ENCODE results near the gene XRCC4.
"Not testable (repeated sequence)": the region's sequence is repeated elsewhere in the genome, so short reads cannot be mapped to it uniquely, and the experiment has no call there.

XRCC4 gene

DNA sequence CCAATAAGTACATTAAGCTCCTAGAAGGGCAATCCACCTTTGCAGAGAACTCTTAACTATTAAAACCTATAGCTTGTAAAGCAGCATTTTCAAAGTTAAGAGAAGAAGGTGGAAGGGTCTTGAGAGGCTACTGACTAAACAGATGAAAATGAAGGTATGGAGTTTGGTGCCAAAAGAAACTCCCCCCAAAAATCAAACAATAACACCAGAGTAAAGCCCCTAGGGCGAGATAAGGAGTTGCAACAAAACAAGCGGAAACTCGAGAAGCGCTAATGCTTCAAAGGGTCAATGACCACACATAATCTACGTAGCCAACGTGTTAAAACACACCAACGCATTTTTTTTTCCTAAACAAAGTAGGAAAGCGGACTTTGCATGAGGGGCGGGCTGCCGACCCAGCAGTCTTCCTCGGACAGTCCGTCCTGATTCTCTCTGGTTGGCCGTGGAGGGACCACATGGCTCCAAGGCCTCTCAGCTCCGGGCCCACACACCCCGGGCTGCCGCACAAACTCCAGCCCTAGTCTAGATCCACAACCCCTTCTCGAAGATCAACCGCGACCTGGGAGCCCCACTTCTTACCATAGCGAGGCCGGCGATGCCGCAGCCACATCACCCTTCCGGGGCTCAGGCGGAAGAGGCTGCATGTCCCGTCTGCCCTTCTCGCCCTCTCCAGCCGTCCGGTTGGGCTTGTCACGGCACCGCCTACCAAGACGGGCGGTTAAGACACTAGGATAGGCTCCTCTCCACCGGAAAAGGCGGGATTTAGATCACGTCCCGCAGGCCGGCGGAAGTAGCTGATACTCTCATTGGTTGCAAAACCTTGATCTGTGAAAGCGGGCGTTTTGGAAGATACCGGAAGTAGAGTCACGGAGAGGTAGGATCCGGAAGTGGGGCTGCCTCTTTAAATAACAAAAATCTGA, at the start of gene XRCC4, which contains the start of gene TMEM167A:
Gene XRCC4, plus strand, starts transcription at position 806 of the 920 bp plus-strand sequence. CDS start 27,373 bp downstream, outside the sequence.
Gene TMEM167A, minus strand, starts transcription at position 653 of the 920 bp plus-strand sequence. Its CDS starts 71 bp downstream, at position 582.
- DNase-seq (ENCODE audit: insufficient read length, low spot score) (peak; percentile 91), FAIRE-seq (peak; percentile 85)

DNA sequence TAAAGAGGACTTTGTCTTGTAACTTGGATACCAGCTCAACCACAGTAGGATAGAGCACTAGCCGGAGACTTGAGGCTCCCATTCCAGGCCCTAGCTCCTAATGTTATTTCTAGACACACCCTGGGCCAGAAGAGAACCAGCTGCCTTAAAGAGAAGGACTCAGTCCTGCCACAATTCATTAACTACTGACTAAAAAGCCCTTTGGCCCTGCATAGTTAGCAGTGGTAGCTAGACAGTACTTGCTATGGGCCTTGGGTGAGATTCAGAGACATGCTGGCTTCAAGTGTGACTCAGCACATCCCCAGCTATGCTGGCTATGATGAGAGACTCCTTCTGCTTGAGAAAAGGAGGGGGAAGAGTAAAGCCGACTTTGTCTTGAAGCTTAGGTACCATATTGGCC, 47.4 kb upstream of the XRCC4 start:
- FAIRE-seq = no peak
- no peak for DNase-seq (ENCODE audit: insufficient read length, low spot score)

DNA sequence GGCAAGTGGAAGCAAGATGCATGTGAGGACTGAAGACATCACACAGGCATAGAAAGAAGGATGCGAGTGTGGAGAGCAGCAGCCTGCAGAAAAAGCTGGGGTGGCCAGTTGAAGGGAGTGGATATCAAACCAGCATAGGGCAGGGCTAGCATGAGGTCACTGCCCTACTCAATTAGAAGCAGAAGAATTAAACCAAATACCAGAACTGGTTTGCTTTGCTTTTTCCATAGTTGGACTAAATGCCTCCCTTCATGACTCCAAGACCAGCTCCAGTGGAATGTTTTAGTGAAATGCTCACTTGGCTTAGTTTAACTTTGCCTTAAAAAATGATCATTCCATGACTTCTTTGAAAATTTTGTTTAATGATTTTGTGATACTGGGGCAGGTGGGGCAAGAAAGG, 46.0 kb upstream of the XRCC4 start:
- FAIRE-seq = no peak
- no peak for DNase-seq (ENCODE audit: insufficient read length, low spot score)

DNA sequence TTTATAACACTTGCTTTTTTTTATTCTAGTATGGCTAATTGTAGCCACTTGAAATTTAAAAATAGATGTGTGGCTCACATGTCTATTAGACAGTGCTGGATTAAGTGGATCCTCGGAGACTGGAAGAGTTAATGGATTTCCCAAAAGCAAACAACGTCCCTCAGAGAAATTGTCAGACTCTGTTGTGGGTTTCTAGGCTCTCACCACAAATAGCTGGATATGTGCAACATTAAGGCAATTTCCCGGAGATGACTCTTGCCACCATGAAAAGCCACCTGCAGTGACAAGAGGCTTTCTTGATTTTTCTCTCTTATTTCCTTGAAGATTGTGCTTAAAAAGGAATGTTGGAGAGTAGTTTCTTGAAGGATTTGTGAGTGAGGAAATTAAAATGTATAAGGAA, 43.3 kb upstream of the XRCC4 start:
- no peak for DNase-seq (ENCODE audit: insufficient read length, low spot score)

DNA sequence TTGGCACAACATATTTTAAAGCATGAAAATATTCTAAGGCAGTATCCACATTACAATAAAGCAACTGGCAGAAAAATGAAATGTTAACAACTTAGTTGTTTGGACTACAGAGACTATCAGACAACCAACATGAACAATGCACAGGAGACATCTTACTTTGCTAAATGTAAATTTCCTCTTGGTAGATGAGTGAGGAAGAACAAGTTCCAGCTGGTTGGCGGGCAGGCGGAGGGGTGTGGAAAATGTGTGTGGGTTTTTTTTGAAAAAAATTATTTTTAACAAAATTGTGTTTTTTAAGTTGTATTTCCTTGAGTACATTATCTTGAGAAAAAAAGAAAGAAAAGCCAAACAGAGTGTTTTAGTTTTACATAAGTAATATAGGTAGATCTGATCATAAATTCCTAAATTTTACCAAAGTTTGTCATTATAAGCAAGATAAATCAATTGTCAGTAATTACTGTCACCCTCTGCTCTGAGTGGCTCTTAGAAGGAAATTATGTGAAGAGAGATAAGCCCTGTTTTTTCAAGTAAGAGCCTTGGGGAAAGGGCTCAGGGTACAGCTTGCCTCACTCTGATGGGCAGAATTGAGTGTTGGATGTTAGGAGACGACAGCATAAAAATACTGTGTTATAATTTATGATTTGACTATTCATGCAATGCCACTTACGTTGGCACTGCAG, 42.7 kb upstream of the XRCC4 start:
- FAIRE-seq (no peak), DNase-seq (ENCODE audit: insufficient read length, low spot score) (no peak)

More for the DNA sequence above, 43.3 kb upstream of the XRCC4 start:
- no peak for FAIRE-seq

DNA sequence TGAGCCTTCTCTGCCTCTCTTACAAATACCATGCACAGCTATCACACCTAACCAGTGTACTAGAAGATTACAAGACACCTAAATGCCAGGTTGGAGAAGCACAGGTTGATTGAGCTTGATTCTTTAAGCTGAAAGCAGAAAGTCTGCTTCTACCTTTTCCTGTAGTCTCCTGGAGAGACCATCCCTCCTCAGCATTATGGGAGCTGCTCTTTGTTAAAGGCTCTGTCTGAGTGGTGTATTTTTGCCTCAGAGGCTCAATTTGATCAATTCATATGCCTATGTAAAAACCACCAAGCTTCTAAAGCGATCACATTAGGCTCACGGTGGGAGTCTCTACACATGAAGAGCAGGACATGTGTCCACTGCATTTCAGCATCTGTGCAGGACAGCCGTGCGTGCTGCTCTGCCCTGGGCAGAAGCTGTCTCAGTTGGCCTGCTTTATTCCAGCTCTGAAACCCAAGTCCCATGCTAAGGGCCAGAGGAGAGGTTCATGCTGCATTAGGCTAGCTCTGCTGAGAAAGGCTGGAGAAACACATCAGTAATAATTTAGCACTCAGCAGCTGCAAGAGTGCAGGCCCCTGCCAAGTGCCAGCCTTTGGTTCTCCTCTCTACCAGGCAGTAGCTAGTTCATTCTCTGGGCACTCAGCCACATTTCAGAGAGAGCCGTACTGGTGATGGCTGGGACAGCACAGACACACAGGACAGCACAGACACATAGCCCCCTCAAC, 41.8 kb upstream of the XRCC4 start:
- DNase-seq (ENCODE audit: insufficient read length, low spot score) = no peak
- no peak for FAIRE-seq

DNA sequence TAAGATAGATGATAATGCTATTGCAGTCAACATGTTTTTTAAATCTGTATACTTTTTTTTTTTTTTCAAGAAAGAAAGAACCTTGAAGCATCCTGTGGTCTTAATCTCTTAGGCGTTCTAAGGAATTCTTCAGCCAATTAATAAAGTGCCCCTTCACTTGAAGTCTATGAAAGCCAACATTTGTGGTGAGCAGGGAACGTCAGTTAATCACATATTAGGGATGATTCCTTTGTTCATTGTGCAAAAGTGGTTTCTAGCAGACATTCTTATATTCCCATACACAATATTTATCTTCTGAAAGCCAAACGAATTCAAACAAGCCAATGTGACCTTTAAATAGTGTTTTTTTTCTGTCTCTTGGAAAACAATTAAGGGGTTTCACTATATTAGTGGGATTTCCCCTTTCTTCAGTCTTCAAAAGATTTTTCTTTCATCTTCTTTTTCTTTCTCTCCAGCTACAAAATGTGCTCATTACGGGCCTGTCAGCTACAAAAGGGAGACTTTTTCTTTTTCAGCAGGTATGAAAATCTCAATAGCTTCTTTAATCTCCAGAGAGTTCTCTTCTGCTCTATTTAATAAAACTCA, 40.3 kb upstream of the XRCC4 start:
- DNase-seq (ENCODE audit: insufficient read length, low spot score) = no peak
- FAIRE-seq = no peak

DNA sequence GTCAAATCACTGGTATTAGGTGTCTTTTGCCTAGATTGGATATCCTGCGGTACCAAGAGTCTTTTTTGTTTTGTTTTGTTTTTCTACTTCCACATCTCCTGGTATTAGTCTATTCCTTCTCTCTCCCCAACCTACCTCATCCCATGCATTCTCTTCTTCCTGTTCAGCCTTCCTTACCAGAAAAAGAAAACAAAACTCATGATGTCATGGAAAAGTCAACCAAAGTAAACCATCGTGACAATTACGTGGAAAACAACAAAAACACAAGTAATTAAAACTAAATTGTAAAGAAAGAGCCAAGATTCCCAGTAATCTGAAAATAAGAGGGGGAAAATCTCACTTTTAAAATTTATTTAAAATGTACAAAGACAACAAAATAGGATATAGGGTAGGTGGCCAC, 38.4 kb upstream of the XRCC4 start:
- FAIRE-seq = no peak
- no peak for DNase-seq (ENCODE audit: insufficient read length, low spot score)

DNA sequence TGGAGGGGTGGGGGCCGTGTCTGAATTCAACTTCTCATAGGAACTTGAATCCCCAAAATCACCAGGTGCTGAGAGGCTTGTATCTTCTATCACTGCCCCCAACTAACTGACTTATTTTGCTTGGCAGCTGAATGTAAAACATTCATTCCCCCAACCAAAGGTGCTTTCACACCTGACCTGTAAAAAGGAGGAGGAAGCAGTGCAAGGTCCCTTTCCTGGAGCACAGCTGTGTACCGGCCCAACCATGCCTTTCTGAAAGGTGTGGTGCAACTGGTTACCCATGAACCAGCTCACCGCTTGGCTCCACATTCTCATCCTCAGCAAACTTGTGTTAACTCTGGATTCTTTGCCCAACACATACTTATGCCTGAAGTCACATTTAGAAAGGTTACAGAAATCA, 34.8 kb upstream of the XRCC4 start:
- FAIRE-seq (no peak), DNase-seq (ENCODE audit: insufficient read length, low spot score) (no peak)

DNA sequence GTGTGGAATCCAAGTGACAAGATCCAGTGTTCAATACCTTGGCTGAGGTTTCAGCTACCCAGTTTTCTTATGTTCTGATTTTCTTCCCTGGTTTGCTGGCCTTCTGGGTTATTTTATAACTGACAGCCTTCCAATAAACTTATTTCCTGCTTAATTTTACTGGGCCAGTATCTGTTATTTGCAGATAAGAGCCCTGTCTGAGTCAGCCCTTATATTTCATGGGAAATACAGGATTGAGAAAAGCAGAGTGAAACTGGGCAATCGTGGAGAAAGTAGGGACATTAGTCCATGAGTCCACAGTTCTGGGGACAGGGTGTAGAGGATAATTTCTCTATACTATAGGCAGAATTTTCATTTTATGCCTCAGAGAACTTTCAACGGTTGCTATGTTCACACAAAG, 32.4 kb upstream of the XRCC4 start:
- FAIRE-seq (no peak), DNase-seq (ENCODE audit: insufficient read length, low spot score) (no peak)

DNA sequence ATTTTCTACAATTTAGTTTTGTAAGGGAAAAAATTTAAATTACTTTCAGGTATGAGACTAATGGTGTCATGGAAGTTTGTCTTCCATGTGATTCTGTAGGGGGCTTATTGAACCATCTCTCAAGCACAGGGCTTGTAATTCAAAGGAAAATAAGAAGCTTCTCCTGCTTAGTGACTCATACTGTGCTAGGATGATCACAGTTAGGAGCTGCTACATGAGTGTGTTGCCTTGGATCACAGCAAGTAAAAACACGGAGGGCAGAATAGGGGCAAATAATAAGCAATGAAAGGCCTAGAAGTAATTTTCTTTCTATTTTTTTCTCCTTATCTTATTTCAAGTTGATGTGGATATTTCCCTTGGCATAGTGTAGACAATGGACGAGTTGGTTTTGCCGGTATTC, 29.1 kb upstream of the XRCC4 start:
- DNase-seq (ENCODE audit: insufficient read length, low spot score) = no peak
- FAIRE-seq = no peak

DNA sequence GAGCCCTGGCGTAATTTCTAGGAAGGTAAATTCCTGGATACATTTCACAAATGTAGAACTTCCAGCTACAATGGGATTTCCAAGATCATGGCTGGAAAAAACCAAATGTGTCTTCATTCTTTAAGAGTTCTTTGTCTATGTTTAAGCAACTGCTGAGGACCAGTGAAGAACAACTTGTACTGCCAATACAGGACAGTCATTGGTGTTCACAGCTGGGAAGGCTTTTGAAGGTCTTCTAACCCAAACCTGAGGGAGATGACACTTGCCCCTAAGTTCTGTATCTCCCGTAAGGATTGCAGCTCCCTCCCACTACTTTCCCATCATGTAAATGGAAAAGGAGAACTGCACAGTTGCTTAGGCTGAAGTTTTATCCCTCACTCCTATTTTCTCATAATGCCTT, 28.5 kb upstream of the XRCC4 start:
- FAIRE-seq (no peak), DNase-seq (ENCODE audit: insufficient read length, low spot score) (no peak)

DNA sequence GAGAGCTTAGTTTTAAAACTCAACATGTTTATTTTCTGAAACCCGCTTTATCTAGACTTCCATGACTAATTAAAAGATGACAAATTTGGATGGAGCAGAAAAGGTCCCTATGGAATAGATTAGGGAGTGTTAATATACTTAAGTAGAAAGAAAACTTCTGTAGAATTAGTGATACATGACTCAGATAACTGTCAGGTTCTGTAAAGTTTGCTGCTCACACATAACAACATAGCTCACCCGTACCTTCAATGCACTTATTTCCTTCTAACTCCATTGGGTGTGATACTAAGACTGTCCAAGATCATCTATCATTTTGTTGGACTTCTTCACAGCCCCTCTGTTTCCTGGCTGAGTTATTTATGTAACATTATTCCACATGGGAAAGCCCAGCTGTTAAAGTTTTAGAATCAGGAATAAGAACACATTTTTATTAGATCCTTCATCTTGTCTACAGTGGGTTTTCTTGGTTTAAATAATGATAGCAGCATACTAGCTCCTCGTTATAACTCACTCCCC, 27.9 kb upstream of the XRCC4 start:
- FAIRE-seq (no peak), DNase-seq (ENCODE audit: insufficient read length, low spot score) (no peak)

DNA sequence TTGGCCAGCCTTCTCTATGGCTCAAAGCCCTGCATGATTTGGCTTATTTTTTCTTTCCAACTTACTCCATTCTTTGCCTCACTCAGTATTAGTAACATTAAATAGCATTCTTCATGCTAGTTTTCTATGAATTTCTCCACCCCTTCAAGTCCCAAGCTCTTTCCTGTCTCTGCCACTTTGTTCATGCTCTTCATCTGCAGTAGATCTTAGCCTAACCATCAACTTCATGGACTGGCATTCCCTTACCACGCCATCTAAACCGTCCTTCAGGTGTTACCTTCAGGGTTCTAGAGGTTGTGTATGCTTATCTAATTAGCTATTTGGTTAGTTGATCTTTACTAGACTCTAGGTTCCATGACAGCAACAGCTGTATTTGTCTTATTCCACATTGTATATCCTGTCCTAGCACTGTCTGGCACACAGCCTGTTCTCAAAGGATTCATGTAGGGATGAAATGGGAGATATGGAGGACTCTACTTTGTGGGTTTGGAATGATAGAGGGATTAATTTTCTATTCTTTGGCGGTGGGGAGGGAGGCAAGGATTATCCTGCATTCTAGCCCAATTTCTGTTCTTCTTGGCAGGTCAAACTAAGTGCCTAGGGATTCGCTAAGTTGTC, 26.5 kb upstream of the XRCC4 start:
- FAIRE-seq (no peak), DNase-seq (ENCODE audit: insufficient read length, low spot score) (no peak)

DNA sequence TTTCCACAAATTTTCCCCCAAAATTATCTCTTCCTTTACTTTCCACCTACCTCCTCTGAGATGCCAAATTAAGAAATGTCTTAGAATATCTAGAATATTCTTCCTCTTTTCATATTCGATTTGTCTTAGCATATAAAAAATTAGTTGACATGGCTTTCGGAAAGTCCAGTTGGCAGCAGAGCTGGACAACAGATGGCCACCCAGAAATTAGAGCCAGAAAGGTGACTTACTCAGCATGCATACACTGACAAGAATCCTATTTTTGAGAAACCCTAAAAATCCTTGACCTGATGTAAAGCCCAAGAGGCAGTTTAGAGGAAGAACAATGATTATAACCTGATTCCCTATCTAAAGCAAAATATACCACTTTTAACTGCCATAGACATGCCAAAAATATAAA, 22.2 kb upstream of the XRCC4 start:
- no peak for FAIRE-seq
- no peak for DNase-seq (ENCODE audit: insufficient read length, low spot score)

DNA sequence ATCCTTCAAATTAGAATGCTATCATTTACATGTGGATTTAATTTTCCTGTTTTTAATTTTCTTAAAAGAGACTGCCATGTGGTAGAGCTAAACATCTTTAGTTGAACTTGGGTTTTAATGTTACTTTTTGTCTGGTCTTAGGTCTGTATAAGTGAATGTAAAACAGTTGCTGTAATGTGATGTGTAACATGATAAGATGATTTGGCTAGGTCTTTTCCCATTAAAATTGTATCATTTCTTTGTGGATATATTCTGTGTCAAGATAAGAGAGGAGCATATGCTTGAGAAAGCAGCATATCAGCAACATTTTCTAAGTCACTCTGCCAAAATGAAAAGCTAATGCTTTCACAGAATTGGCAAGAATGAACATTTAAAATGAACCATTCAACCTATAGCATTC, 18.6 kb upstream of the XRCC4 start:
- no peak for FAIRE-seq

DNA sequence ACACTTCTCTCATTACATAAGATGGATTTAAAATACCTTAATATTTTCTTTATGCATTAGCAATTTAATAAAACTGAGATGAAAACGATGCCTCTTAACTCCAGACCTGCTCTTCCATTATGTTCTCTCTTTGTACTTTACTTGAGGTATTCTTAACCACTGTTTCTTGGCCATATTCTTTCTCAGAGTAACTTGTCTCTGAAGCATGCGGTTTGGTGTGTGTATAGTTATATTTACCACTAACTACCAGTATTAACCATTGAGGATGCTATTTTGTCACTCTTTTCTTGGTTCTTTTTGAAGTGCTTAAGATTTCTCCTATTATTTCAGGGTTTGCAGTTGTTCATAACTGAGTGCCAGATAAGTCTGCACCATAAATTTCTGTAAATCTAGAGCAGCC, 18.0 kb upstream of the XRCC4 start:
- no peak for FAIRE-seq
- no peak for DNase-seq (ENCODE audit: insufficient read length, low spot score)

More for the DNA sequence above, 18.6 kb upstream of the XRCC4 start:
- no peak for DNase-seq (ENCODE audit: insufficient read length, low spot score)

DNA sequence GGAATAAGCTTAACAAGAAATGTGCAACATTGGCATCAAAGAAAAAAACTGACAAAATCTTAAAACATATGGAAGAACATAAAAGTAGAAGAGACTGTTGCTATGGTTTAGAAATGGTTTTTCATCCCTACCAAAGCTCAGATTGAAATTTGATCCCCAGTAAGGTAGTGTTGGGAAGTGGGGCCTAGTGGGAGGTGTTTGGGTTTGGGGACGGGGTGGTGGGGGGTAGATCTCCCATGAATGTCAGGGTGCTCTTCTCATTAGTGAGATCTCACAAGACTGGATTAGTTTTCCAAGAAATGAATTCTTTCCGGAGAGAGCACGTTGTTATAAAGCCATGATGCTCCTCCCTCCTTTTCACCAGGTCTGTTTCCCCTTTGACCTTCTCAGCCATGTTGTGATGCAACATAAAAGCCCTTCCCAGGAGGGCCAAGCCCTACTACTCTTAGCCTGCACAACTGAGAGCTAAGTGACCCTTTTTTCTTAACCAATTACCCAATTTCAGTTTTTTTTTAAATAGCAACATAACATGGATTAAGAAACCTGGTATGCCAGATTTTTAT, 10.7 kb upstream of the XRCC4 start:
- FAIRE-seq (no peak), DNase-seq (ENCODE audit: insufficient read length, low spot score) (no peak)

DNA sequence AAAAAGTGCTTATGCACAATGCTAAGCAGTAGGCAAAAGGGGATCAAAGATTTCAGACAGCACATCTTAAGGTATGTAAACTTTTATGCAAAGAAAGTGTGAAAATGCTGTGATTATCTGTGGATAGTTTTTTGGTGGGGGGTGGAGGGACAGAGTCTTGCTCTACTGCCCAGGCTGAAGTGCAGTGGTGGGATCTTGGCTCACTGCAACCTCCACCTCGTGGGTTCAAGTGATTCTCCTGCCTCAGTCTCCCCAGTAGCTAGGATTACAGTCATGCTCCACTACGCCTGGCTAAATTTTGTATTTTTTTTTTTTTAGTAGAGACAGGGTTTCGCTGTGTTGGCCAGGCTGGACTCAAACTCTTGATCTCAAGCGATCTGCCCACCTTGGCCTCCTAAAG, 10.0 kb upstream of the XRCC4 start:
- DNase-seq (ENCODE audit: insufficient read length, low spot score); FAIRE-seq: not testable (repeated sequence)

All from HTR-8/SVneo (cell line).